HL-60 (cell line): ENCODE results near the gene NRP2.

ENCODE experiments used
- GABPA ChIP-seq: IDR thresholded peaks from 2 replicates; pipeline ENCODE4 v1.6.1; 2012; ENCODE audit warnings: low read depth
- POLR2AphosphoS5 ChIP-seq: IDR thresholded peaks from 2 replicates; pipeline ENCODE4 v1.6.1; 2012; ENCODE audit warnings: low read depth
- REST ChIP-seq: IDR thresholded peaks from 2 replicates; pipeline ENCODE4 v1.6.1; 2012; ENCODE audit warnings: low read depth; ENCODE audit not compliant: insufficient replicate concordance
- TF ChIP-seq, protein P1 (sequence below): IDR thresholded peaks from one replicate; pipeline ENCODE4 v1.5.1; 2011; ENCODE audit warnings: low read length, control low read depth, inconsistent platforms; ENCODE audit not compliant: insufficient read depth

- TF ChIP-seq, protein P1, sequence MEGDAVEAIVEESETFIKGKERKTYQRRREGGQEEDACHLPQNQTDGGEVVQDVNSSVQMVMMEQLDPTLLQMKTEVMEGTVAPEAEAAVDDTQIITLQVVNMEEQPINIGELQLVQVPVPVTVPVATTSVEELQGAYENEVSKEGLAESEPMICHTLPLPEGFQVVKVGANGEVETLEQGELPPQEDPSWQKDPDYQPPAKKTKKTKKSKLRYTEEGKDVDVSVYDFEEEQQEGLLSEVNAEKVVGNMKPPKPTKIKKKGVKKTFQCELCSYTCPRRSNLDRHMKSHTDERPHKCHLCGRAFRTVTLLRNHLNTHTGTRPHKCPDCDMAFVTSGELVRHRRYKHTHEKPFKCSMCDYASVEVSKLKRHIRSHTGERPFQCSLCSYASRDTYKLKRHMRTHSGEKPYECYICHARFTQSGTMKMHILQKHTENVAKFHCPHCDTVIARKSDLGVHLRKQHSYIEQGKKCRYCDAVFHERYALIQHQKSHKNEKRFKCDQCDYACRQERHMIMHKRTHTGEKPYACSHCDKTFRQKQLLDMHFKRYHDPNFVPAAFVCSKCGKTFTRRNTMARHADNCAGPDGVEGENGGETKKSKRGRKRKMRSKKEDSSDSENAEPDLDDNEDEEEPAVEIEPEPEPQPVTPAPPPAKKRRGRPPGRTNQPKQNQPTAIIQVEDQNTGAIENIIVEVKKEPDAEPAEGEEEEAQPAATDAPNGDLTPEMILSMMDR, result no peak
- no peak for TF ChIP-seq REST
- TF ChIP-seq POLR2AphosphoS5, result no peak
- no peak for TF ChIP-seq GABPA
Observed at GRCh38 chr2:205730701-205731582, 48.6 kb downstream of the NRP2 start.
